GM19438 (cell line): ENCODE results near the gene TGFBR2.
A peak's percentile ranks its signal among the peaks of the same experiment; 100 is the strongest.
"Not testable (repeated sequence)": the region's sequence is repeated elsewhere in the genome, so short reads cannot be mapped to it uniquely, and the experiment has no call there.

Experiments used
- ATAC-seq: cut with Tn5 transposase; IDR thresholded peaks from one replicate; pipeline ENCODE4 v1.9.1; 2021; ENCODE audit warnings: low read depth; ENCODE audit not compliant: unreplicated experiment

Gene TGFBR2

DNA sequence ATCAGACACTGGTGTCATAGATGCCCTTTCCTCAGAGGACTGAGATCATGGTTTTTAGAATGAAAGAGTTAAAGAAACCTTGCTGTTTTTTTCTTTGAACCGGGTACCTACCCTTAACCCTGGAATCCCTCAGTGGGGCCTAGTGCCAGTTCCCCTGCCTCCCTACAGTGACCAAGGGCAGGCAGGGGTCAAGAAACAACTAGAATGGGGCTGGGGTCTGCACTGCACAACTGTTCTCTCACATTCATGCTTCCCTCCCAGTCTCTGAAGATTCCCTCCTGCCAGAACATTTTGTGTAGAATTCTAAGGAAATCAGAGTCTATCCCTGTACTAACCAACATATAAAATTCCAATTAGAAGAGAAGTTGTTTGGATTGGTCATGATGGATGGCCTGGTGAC is 47.9 kb downstream of the TGFBR2 start:
- ATAC-seq: no peak

DNA sequence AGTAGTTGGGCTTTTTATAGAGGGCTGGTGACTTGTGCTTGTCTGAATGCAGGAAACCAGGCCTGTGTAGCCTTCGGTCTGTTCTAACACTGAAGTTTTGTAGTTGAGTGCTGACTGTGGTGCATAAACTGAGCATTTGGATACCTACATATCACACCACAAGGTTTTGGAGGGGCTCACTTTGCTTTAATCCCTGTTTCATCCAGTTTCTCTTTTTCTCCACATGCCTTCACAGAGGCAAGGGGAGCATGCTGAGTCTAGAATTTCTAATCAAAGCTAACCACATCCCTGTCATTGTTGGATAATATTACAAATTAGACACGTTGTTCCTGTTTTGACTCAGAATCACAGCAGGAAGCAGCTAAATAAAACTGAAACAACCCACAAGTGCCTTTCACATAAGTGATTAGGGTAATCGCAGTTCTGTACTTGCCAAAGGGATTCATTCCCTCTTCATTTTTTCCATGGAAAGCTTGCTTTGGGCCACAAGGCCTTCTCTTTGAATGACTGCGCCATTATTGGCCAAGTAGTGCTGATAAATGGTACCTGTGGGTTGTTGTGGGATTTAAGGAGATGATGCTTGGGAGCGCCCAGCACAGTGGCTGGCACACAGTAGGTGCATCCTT is 48.9 kb downstream of the TGFBR2 start:
- no peak for ATAC-seq

DNA sequence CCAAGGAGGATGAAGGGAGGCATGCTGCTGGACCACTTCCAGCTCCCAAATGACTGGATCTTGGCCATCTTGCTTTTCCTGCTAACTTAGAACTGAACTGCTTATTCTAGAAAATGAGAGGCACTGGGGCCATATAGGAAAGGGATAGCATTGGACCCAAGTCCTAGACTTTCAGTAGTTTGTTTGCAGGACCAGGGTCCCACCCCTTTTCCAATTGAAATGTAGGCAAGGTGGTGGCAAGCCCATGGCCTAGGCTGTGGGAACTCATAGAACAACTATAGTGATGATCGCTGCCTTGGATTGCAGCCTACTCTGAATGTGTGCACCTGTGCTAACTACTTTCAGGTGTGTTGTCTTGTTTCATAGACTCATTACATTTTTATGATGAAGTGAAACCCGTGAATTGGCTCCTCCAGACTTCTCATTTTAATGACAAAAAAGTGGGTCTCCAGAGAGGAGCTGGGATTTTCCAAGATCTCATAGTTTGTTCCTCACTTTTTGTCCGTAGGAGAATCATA is 50.3 kb downstream of the TGFBR2 start:
- no peak for ATAC-seq

DNA sequence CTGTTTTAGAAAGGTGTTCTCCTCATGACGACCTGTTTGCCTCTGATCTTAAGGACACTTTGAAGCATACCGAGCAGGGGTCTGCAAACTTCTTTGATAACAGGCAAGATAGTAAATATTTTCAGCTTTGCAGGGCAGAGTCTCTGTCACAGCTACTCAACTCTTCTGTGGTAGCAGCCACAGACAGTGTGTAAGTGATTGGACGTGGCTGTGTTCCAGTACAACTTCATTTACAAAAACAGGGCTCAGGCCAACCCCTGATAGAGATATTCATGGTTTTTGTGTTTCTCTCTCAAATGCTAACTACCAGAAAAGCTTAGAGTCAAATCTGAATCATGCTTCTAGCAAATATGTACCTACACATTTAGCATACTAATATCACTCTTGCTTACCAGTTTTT is 51.5 kb downstream of the TGFBR2 start:
- ATAC-seq: peak; percentile 20

DNA sequence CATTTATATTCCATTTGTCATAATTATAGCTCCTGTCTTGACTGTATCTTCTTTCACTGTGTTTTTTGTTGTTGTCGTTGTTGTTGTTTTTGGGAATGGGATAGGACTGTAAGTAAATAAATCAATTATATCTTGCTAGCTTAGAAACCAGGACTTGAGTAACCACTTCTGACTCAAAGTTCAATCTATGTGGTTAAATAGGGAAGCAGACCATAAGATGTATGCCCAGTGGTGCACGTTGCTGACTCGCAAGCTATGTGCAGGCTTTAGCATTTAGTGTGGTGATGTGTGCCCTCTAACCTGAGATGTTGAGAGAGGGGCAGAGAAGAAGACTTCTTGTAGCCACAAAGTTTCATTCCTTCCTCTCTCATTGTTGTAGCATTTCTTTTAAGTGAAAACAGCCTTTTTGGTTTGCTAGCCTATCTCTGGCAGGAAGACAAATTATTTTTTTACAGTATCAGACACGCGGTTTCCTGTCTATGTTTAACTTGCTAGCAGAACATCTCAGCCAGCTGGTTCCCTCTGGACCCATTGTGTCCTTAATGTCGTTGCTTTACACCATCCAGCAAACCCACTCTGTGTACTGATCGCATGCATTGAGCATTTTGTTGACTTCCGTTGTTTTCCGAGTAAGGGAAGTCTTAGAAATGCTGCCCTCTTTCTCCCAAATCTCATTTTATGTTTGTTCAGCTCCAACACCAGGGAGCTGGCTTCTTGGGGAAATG is 52.1 kb downstream of the TGFBR2 start:
- ATAC-seq: peak; percentile 83

DNA sequence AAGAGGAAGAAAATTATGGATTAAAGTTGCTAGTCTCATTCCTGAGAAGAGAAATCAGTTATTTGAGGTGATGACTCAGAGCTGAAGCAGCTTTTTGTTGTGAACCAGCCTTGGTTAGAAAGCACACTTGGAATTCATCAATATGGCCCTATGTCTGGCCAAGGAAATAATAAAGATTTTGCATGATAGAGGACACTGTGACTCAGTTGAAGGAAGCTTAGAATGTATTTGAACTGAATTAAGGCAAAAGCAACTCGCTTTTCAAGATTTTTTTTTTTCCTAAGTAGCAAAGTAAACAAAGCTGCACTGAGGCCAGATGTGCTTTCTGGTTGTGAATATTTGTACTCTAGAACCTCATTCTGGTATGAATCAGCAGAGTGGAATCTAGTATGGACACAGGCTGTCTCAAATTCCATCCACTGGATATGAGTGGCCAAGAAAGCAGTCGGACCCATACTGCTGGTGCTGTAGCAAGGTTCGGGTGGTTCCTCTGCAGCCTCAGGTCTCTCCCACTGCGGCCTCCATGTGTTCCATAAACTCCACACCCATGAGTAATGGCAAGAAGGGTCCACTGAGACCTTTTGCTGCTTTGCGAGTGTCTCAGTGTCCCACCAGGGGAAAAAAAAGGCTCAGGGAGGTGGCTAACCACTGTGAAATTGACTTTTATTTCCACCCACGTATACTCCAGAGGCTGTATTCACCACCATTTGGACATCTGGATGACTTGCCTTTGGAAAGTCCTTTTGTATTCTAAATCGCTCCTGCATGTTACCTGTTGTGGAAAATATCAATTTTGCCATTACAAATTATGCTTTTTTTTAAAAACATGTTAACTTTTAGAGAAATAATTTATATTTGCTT is 53.1 kb downstream of the TGFBR2 start:
- ATAC-seq: no peak

DNA sequence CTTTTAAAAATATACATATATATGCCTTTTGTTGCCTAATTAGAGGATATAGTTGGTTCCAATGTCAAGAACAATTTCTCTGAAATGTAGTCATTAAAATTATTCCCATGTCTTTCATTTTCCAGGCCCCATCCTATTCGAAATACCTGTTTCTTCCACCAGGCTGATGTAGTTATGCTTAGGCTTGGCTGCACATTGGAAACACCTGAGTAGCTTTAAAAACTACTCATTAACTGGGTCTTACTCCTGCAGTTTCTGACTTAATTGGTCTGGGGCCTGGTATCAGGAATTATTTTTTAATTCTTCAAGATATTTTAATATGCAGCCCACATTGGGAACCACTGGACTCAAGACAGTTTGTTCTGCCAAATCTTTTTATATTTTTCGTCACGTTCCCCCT is 53.7 kb downstream of the TGFBR2 start:
- ATAC-seq: no peak

DNA sequence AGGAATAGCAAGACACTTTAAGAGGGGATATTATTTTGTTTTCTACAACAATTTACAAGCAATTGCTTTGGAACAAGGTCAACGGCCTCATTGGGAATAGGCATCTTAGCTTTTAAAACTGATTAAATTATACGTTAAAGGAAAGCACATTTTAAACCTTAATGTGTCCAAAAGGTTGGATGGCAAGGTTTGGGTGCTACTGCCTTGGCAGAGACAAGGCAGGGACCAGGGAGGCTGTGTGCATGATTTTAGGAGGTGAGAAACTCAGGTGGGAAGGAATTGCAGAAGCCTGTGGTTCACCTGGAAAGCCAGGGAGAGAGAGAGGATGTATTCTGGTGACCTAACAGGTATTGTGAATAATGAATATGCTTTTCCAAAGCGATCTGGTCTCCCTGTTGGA is 54.3 kb downstream of the TGFBR2 start:
- ATAC-seq: no peak

DNA sequence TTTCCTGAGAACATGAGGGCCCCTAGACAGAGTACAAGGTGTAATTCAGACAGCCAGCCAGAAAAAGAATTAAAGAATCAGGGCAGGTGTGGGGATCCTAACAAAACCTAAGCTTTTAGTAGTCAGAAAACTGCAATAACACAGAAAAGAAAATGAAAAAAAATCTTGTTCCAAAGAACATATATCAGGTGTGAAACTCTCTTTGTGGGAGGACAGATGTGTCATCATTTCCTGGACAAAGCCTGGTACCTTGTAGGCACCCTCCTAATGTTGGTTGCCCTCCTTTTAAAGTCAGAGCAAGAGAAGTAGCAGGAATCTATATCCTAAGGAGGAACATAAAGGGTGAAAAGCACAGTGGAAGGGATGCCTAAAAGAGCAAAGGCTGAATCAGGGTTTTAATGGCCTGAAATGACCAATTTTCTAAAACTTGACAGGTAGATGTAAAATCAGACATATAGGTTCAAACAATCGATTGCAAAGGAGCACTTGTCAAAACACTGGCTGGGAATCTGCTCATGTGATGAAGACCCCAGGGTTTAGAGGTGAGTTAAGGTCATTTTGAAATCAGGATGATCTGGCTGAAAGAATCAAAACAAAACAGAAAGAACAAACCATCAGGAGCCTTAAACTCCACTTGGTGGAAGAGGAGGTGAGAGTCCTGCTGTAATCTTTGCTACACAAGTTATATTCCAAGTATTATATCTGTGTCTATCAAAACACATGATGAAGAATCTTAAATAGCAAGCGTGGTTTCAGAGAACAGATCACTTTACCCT is 54.9 kb downstream of the TGFBR2 start:
- ATAC-seq: no peak

DNA sequence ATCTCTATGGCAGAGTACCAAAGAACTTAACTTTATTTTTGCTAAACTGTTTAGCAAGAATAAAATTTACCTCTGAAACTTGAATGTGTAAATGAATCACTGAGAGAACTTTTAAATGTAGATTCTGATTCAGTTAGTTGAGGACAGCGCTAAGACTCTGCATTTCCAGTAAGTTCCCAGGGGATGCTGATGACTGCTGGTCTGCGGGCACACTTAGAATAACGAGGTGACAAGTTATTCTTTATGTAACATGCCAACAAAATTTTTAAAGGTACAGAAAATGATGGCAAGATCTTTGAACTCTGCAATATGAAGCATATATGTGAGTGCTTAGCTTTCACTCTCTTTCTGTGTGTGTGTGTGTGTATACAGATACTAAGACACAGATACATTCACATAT is 56.4 kb downstream of the TGFBR2 start:
- no peak for ATAC-seq

DNA sequence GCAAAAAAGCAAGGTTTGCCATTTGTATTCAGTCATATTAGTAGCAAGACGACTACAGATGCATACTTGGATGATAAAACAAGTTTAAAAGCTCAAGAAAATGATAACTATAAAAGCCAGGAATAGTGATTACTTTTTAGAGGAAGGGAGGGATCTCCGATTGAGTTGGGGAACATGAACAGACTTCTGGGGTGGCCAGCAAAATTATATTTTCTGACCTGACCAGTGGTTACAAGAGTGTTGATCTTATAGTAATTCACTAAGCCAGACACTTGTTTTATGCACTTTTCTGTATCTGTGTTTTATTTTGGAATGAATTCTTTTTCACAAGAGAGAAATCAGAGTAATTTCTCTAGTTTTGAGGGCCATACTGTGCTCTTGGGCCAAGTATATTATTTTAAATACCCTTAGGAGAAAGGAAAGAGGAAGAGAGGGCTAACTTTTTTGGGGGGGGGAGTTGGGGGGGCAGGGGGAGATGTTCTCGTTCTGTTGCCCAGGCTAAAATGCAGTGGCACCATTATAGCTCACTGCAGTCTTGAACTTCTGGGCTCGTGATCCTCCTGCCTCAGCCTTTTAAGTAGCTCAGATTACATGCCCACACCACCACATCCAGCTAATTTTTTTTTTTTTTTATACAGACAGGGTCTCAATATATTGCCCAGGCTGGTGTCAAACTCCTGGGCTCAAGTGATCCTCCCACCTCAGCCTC is 57.3 kb downstream of the TGFBR2 start:
- no peak for ATAC-seq

DNA sequence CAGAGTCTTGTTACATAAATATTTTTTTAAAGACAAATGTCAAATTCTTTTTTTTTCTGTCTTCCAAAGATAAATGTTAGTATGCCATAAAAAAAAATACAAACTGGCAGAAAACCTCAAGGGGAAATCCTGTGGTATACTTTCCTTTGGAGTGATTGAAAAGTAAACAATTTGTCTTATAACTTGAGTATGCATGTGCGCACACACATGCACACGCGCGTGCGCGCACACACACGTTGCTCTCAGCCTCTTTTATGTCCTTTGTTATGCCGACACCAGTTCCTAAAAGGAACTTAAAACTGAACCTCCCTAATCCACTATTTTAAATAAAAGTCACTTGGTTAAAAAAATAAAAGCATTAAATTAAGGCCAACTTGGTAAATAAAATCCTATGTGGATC is 58.1 kb downstream of the TGFBR2 start:
- ATAC-seq: no peak

DNA sequence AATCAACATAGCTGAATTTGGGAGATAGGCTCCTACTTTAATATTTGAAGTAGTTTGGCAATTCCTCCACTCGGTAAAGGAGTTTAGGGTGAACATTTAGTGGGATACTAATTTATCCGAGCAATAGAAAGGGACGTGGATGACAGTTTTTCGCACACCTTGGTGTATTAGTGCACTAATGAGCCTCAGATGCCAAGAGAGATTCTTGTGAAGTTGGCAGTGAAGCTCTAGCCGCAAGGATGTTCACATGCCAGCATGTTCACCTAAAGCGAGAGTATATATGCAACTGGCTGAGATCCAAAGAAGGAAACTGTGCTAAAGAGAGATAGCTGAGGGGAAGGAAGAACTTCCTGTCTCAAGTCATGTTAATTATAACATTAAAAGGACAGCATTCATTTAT is 58.5 kb downstream of the TGFBR2 start:
- no peak for ATAC-seq

DNA sequence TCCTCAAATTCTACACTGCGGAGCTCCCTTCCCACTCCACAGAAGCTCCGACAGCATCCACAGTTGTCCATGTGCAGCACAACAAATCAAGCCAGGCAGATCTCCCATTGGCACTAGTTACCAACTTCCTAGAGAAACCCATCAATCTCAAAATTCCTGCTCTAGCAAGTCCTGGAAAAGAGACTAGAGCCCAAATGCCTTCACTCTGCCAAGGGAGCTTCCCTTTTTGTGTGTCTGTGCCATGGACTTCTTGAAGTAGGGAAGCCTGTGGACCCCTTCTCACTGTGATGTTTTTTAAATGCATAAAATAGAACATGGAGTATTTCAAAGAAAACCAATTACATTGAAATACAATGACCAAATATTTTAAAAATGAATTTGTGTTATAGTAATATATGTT is 59.1 kb downstream of the TGFBR2 start:
- no peak for ATAC-seq

DNA sequence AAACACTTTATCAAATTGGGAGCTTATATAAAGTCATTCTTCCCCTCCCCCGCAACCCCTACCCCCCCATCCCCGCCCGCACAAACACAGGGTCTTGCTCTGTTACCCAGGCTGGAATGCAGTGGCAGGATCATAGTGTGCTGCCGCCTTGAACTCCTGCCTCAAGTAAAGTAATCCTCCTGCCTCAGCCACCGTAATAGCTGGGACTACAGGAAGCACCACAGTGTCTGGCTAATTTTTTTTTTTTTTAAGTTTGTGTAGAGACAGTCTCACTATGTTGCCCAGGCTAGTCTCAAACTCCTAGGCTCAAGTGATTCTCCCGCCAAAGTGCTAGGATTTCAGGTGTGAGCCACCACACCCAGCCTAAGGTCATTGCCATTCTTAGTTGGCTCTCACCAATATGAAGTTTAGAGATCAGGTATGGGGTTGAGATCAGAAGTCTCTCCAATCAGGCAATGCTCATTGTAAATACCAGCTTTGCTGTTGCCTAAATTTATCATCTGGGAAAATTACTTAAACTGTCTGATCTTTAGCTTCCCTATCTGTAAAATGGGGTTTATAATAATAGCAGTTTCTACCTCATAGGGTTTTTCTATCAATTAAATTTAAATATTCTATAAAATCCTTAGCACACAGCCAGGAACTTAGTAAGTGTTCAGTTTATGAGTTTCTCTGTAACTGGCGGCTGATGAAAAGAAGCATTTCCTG is 60.3 kb downstream of the TGFBR2 start:
- ATAC-seq: no peak

DNA sequence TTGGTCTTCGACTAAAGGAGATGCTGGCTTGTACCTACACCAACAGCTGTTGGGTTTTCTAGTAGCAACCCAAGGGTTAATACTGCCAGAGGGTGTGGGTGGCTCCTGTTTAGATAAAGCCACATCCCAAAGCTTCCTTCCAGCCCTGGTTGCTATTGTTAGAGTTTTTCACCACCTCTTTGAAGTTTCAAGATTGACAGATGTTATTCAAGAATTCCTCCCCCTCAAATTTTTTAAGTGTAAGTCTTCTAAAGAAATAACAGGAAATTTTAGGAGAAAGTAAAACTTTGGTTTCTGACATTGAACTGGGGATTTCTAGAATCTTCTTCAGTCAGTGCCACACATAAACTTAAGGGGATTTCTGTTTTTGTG is 60.9 kb downstream of the TGFBR2 start:
- ATAC-seq: no peak

DNA sequence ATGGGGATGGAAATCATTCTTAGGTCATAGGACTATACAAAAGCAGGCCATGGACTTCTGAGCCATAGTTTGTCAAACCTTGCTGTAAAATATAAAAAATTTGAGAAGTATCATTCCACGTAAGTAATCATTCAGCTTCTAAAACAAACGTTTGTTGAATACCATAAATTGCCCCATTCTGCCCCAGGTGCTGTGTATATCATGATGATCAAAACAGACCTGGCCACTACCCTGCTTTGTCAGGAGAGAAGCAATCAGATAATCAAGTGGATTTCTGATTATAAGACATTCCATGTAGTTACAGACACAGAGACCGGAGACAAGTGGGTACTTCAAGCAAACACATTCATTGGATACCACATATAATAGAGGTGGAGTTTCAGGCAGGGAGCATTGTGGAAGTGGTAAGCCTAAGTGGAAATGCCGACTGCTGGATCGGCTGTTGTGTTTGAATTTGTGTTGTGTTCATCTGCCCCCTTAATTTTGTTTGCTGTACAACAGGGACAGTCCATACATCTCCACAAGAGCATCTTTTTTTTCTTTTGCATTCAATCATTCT is 61.7 kb downstream of the TGFBR2 start:
- ATAC-seq: no peak

DNA sequence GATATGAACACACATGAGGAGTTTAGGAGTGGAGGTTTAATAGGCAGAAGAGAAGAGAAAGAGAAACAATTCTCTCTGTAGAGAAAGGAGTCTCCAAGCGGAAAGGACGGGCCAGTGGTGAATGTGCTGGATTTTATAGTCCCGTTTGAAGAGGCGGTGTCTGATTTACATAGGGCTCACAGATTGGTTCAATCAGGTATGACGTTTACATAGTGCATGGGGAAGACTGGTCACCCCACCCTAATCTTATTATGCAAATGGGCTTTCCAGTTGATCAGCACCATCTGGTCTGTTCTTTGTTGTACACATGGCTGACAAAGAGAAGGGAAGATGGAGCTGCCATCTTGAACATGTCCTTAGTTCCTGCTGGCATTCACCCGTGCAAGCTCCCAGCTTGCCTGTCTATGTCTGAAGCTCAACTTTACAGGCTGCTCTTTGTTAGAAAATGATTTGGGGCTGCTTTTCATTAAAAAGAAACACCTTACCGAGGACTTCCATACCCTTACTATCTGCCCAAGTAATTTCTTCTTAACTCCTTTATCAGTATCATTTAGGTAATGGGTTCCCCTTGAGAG is 63.0 kb downstream of the TGFBR2 start:
- not testable (repeated sequence) for ATAC-seq

DNA sequence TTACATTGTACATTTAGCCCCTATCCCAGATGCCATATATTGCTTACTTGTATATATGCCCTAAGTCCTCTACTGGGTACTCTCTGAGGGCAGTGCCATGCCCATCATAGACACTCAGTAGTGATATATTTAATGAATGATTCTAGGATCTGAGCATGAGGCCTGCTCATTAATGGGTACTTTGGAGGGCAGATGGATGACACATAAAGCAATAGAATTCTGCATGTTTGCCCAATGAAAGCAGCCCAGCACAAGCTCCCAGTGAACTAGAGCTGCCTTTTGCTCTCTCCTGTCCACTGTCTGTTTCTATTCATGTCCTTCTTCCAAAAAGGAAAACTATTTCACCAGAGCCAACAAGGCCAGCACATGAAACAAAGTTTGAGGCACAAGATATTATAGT is 63.9 kb downstream of the TGFBR2 start:
- ATAC-seq: no peak
